Skeletal muscle tissue (tissue), 4 donors: ENCODE data around the gene GIMAP8. TPM values are rescaled to one million over a fixed set of nuclear protein-coding genes. Genes with fewer than 3 reads are reported as not detected.
"Not testable (repeated sequence)": the region's sequence is repeated elsewhere in the genome, so short reads cannot be mapped to it uniquely, and the experiment has no call there.

ENCODE experiments used
- H3K27ac ChIP-seq: one replicate; pipeline ENCODE4 v1.7.0; 2013; ENCODE audit warnings: mild to moderate bottlenecking, low read depth, low read length, inconsistent platforms
- H3K27me3 ChIP-seq, 3 donors: one replicate each; pipeline ENCODE4 v1.7.0; 2013; ENCODE audit warnings: low read length in 3 of 3; ENCODE audit not compliant: control insufficient read depth in 3 of 3, insufficient read depth in 3 of 3
- H3K36me3 ChIP-seq, 3 donors: one replicate each; pipeline ENCODE4 v1.7.0; 2013; ENCODE audit warnings: low read length in 3 of 3; ENCODE audit not compliant: control insufficient read depth in 3 of 3, insufficient read depth in 3 of 3
- H3K4me1 ChIP-seq, 3 donors: one replicate each; pipeline ENCODE4 v1.7.0; 2013; ENCODE audit warnings: low read length in 3 of 3, mild to moderate bottlenecking in 3 of 3; ENCODE audit not compliant: control insufficient read depth in 3 of 3, insufficient read depth in 3 of 3
- H3K4me3 ChIP-seq, 3 donors: one replicate each; pipeline ENCODE4 v1.7.0; 2013; ENCODE audit warnings: low read length in 3 of 3
- H3K9ac ChIP-seq, 3 donors: one replicate each; pipeline ENCODE4 v1.7.0; 2013; ENCODE audit warnings: low read length in 3 of 3, mild to moderate bottlenecking in 3 of 3, moderate library complexity in 2 of 3, low read depth in 1 of 3
- H3K9me3 ChIP-seq, 3 donors: one replicate each; pipeline ENCODE4 v1.7.0; 2013; ENCODE audit warnings: low read length in 3 of 3; ENCODE audit not compliant: control insufficient read depth in 3 of 3
- total RNA-seq: library from RNA; depleted of rRNA; stranded (reverse); fragments of >200 nt; gene quantifications from one replicate; pipeline ENCODE4 v1.2.3, GENCODE V29; 2014
- donor health status: Osteomylitis.

Gene GIMAP8
- total RNA-seq, 1 donor from 2014 or later, result 12.0 TPM

- Histone ChIP-seq H3K4me1 (peaks cover 3 to 9% (median 8%) of the 10 kb centered on the region in 3 donors), H3K4me3 (no peak overlapping the region), H3K27ac (peak overlapping the region; percentile 13), H3K9me3 (no peaks in the 10 kb centered on the region), H3K36me3 (no peaks in the 10 kb centered on the region), H3K9ac (no peak overlapping the region), H3K27me3 (peaks cover 0 to 3% (median 0%) of the 10 kb centered on the region in 3 donors)
These were observed 28.7 kb downstream of the GIMAP8 start for GRCh38 chr7:150479023-150479716.

GRCh38 chr7:150481186-150481920, 30.9 kb downstream of the GIMAP8 start:
- Histone ChIP-seq H3K9me3 (no peaks in the 10 kb centered on the region), H3K4me3 (no peak overlapping the region)

GRCh38 chr7:150481922-150482321, 31.5 kb downstream of the GIMAP8 start:
- Histone ChIP-seq H3K4me3 (no peak overlapping the region), H3K27me3 (peaks cover 0 to 3% (median 0%) of the 10 kb centered on the region in 3 donors), H3K27ac (peak overlapping the region; percentile 66), H3K4me1 (peaks cover 3 to 9% (median 8%) of the 10 kb centered on the region in 3 donors), H3K9ac (no peak overlapping the region), H3K9me3 (no peaks in the 10 kb centered on the region), H3K36me3 (no peaks in the 10 kb centered on the region)

More at GRCh38 chr7:150481186-150481920, 30.9 kb downstream of the GIMAP8 start:
- Histone ChIP-seq H3K27ac (peak overlapping the region; percentile 66), H3K36me3 (no peaks in the 10 kb centered on the region), H3K9ac (no peak overlapping the region), H3K4me1 (peaks cover 3 to 9% (median 8%) of the 10 kb centered on the region in 3 donors), H3K27me3 (peaks cover 0 to 3% (median 0%) of the 10 kb centered on the region in 3 donors)

DNA sequence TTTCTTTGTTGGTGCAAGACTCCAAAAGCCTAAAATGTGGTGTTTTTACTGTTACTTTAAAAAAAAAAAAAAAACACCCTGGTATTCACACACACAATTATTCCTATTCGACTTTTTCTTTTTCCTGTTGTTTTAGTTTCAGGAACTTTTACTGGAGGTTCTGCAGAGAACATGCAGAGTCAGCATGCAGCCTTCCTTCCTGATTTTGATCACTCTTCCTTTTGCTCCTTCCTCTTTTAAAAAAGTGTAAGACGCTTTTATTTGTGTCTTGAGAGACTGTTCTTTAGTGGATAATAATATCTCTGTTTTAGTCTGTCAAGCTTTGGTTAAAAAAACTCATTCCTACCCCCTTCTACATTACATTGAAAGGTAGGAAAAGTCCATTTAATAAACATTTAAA, 33.1 kb downstream of the GIMAP8 start:
- not testable (repeated sequence) for H3K36me3 ChIP-seq, H3K9ac ChIP-seq, H3K27me3 ChIP-seq, H3K9me3 ChIP-seq, H3K4me1 ChIP-seq, H3K4me3 ChIP-seq
- peak overlapping the region; percentile 51 for H3K27ac ChIP-seq

DNA sequence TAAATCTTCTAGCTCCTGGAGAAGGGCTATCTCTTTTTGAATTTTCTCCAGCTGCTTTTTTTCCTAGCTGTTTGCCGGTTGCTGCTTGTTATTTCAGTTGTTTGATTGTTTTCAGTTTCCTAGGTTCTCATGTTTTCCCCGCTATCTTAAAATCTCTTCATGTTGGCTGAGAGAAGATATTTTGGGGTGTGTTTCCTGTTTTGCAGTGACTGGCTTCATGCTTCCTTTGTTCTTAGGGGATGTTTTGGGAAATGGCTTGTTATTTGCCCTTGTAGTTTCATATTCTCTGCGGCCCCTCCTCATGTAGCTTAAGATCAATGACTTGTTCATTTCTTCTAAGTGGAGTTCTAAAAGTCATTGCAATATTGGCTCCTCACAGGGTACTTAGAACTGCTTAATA, 33.6 kb downstream of the GIMAP8 start:
- H3K4me1 ChIP-seq, H3K27me3 ChIP-seq, H3K4me3 ChIP-seq, H3K9ac ChIP-seq, H3K36me3 ChIP-seq, H3K9me3 ChIP-seq: not testable (repeated sequence)
- peak overlapping the region; percentile 51 for H3K27ac ChIP-seq

- Histone ChIP-seq H3K4me3 (no peak overlapping the region), H3K4me1 (no peaks in the 10 kb centered on the region), H3K9me3 (peaks cover 0 to 2% (median 0%) of the 10 kb centered on the region in 3 donors), H3K27ac (no peak overlapping the region), H3K36me3 (no peaks in the 10 kb centered on the region), H3K9ac (no peak overlapping the region), H3K27me3 (no peaks in the 10 kb centered on the region)
These were observed 37.2 kb downstream of the GIMAP8 start for GRCh38 chr7:150487625-150488024.

GRCh38 chr7:150489782-150490181, 39.4 kb downstream of the GIMAP8 start:
- Histone ChIP-seq H3K9me3 (peaks cover 0 to 2% (median 0%) of the 10 kb centered on the region in 3 donors), H3K27ac (no peak overlapping the region), H3K36me3 (no peaks in the 10 kb centered on the region), H3K9ac (no peak overlapping the region), H3K4me3 (no peak overlapping the region), H3K4me1 (no peaks in the 10 kb centered on the region), H3K27me3 (no peaks in the 10 kb centered on the region)

- H3K4me3 ChIP-seq, H3K9me3 ChIP-seq, H3K27ac ChIP-seq, H3K36me3 ChIP-seq, H3K27me3 ChIP-seq, H3K4me1 ChIP-seq, H3K9ac ChIP-seq: not testable (repeated sequence)
These were observed 43.0 kb downstream of the GIMAP8 start for GRCh38 chr7:150493442-150493841.

GRCh38 chr7:150502519-150502918, 52.1 kb downstream of the GIMAP8 start:
- Histone ChIP-seq H3K36me3 (no peaks in the 10 kb centered on the region), H3K4me1 (no peaks in the 10 kb centered on the region), H3K9me3 (no peaks in the 10 kb centered on the region), H3K9ac (no peak overlapping the region), H3K27ac (no peak overlapping the region), H3K27me3 (no peaks in the 10 kb centered on the region), H3K4me3 (no peak overlapping the region)

- H3K4me1 ChIP-seq, result no peaks in the 10 kb centered on the region
- no peaks in the 10 kb centered on the region for H3K36me3 ChIP-seq
- no peaks in the 10 kb centered on the region for H3K27me3 ChIP-seq
- H3K9me3 ChIP-seq, result no peaks in the 10 kb centered on the region
- no peak overlapping the region for H3K9ac ChIP-seq
- no peak overlapping the region for H3K4me3 ChIP-seq
- no peak overlapping the region for H3K27ac ChIP-seq
These were observed 52.7 kb downstream of the GIMAP8 start for GRCh38 chr7:150503155-150503554.
